ENCODE measurements around the gene TMEM184B.

- TF ChIP-seq ZBTB21 (CRISPR knock-in tag; IDR thresholded peaks at IDR 0.05; ENCODE audit: borderline replicate concordance) (no peak), FOXJ3 (CRISPR knock-in tag; IDR thresholded peaks at IDR 0.05; ENCODE audit: borderline replicate concordance) (no peak)
- TF ChIP-seq, protein P1, sequence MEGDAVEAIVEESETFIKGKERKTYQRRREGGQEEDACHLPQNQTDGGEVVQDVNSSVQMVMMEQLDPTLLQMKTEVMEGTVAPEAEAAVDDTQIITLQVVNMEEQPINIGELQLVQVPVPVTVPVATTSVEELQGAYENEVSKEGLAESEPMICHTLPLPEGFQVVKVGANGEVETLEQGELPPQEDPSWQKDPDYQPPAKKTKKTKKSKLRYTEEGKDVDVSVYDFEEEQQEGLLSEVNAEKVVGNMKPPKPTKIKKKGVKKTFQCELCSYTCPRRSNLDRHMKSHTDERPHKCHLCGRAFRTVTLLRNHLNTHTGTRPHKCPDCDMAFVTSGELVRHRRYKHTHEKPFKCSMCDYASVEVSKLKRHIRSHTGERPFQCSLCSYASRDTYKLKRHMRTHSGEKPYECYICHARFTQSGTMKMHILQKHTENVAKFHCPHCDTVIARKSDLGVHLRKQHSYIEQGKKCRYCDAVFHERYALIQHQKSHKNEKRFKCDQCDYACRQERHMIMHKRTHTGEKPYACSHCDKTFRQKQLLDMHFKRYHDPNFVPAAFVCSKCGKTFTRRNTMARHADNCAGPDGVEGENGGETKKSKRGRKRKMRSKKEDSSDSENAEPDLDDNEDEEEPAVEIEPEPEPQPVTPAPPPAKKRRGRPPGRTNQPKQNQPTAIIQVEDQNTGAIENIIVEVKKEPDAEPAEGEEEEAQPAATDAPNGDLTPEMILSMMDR (IDR thresholded peaks at IDR 0.05), result no peak
Observed at GRCh38 chr22:38246692-38247091, 26.1 kb downstream of the TMEM184B start.

All from WTC11 (cell line).